Kidney (tissue), 14 donors: ENCODE results near the gene AFF3. TPM values are rescaled to one million over a fixed set of nuclear protein-coding genes. Genes with fewer than 3 reads are reported as not detected.

ENCODE experiments used
- DNase-seq, 5 donors: peaks; one replicate each; pipeline ENCODE4 v3.0.0-alpha.2; 2013 to 2020
- FAIRE-seq: peaks from 2 replicates; lab custom pipeline; 2012; peaks lifted over from hg19 to GRCh38; lab: Jason Lieb, UNC
- H3K27ac ChIP-seq, 2 donors: one replicate each; pipeline ENCODE4 v1.7.0; 2013; ENCODE audit warnings: low read depth in 2 of 2, low read length in 2 of 2, inconsistent platforms in 1 of 2
- H3K27me3 ChIP-seq: one replicate; pipeline ENCODE4 v1.7.1; 2013; ENCODE audit warnings: low read length, inconsistent platforms; ENCODE audit not compliant: control insufficient read depth, insufficient read depth
- H3K36me3 ChIP-seq, 3 donors: one replicate each; pipeline versions ENCODE4 v1.7.0 to v1.7.1; 2013; ENCODE audit warnings: low read length in 3 of 3, control low read depth in 1 of 3, inconsistent platforms in 1 of 3; ENCODE audit not compliant: insufficient read depth in 3 of 3, control insufficient read depth in 2 of 3
- H3K4me1 ChIP-seq, 3 donors: one replicate each; pipeline versions ENCODE4 v1.7.0 to v1.7.1; 2013; ENCODE audit warnings: low read length in 3 of 3, inconsistent platforms in 1 of 3, low read depth in 1 of 3; ENCODE audit not compliant: control insufficient read depth in 2 of 3, insufficient read depth in 2 of 3
- H3K4me3 ChIP-seq, 3 donors: one replicate each; pipeline versions ENCODE4 v1.7.0 to v1.8.1; 2013; ENCODE audit warnings: low read length in 3 of 3, control low read depth in 1 of 3, inconsistent platforms in 1 of 3
- H3K9ac ChIP-seq, 3 donors: one replicate each; pipeline versions ENCODE4 v1.7.0 to v1.7.1; 2013; ENCODE audit warnings: low read length in 3 of 3, control low read depth in 1 of 3, inconsistent platforms in 1 of 3
- H3K9me3 ChIP-seq, 3 donors: one replicate each; pipeline versions ENCODE4 v1.7.0 to v1.7.1; 2013; ENCODE audit warnings: low read length in 3 of 3, control low read depth in 1 of 3, inconsistent platforms in 1 of 3; ENCODE audit not compliant: control insufficient read depth in 2 of 3, insufficient read depth in 1 of 3
- CTCF ChIP-seq: IDR thresholded peaks from 3 replicates; pipeline ENCODE4 v1.5.1; 2012; ENCODE audit warnings: mild to moderate bottlenecking, moderate library complexity, borderline replicate concordance; ENCODE audit not compliant: insufficient read depth; ENCODE audit errors: extremely low read depth
- intact Hi-C: fragments of 100-400 bp; cut with DNase I; formaldehyde crosslinking; loops from one replicate; pipeline ENCODE4 v1.11.1; 2022
- polyA plus RNA-seq: library from polyadenylated mRNA; stranded (reverse); fragments of 350-450 nt; fragmentation: Illumina TruSeq; extraction: RNeasy Lipid Tissue Mini Kit (QIAGEN cat#74804); gene quantifications from one replicate; pipeline ENCODE4 v1.2.3, GENCODE V29; 2014; ENCODE audit warnings: low read depth, low replicate concordance; ENCODE audit not compliant: insufficient read depth
- total RNA-seq: library from RNA; stranded (reverse); fragmentation: NEBNext Ultra II Directional; extraction: Animal tissue kit (Norgen Biotek cat#: 25700); gene quantifications from one replicate; pipeline ENCODE4 v1.2.1, GENCODE V29; 2021
- donor health status: control.
- donor health status: control.
- donor health status: control.
- donor health status: control.
- donor health status: control.
- donor health status: DM: yes; HTN: yes; CAD: no.
- donor health status: Normal renal cell carcinoma (clear cell type).

Gene AFF3
- total and polyA plus RNA-seq, 2 donors from 2014 or later = 0.65 to 11.0 TPM

- FAIRE-seq (no peak), DNase-seq (no peak)
- TF ChIP-seq CTCF = no peak
- no peaks in the 10 kb centered on the region for H3K27me3 ChIP-seq
- no peak overlapping the region for H3K9ac ChIP-seq
- H3K4me1 ChIP-seq = no peaks in the 10 kb centered on the region
- intact Hi-C loops = no loop called here
- H3K4me3 ChIP-seq = no peak overlapping the region
- peaks cover 0 to 5% (median 0%) of the 10 kb centered on the region in 3 donors for H3K9me3 ChIP-seq
- H3K36me3 ChIP-seq = peaks cover 0 to 7% (median 0%) of the 10 kb centered on the region in 3 donors
- no peak overlapping the region for H3K27ac ChIP-seq
Observed at GRCh38 chr2:100012561-100012960, 129.8 kb downstream of the AFF3 start.

- FAIRE-seq (no peak), DNase-seq (peak in 1 of 5 donors; percentile 69)
- Histone ChIP-seq H3K4me1 (no peaks in the 10 kb centered on the region), H3K4me3 (no peak overlapping the region), H3K9ac (no peak overlapping the region), H3K27me3 (no peaks in the 10 kb centered on the region), H3K36me3 (peaks cover 0 to 2% (median 0%) of the 10 kb centered on the region in 3 donors), H3K27ac (no peak overlapping the region), H3K9me3 (peaks cover 0 to 5% (median 0%) of the 10 kb centered on the region in 3 donors)
- intact Hi-C loops = no loop called here
- no peak for TF ChIP-seq CTCF
Observed at GRCh38 chr2:100011272-100011731, 131.1 kb downstream of the AFF3 start.

- no peak for TF ChIP-seq CTCF
- Histone ChIP-seq H3K4me1 (no peaks in the 10 kb centered on the region), H3K27ac (no peak overlapping the region), H3K36me3 (no peaks in the 10 kb centered on the region), H3K9me3 (no peaks in the 10 kb centered on the region), H3K27me3 (no peaks in the 10 kb centered on the region), H3K9ac (no peak overlapping the region), H3K4me3 (no peak overlapping the region)
- intact Hi-C loops = no loop called here
- no peak for FAIRE-seq
- DNase-seq = no peak
Observed at GRCh38 chr2:100010606-100011005, 131.8 kb downstream of the AFF3 start.

GRCh38 chr2:100009743-100010142, 132.6 kb downstream of the AFF3 start:
- Histone ChIP-seq H3K27ac (no peak overlapping the region), H3K4me3 (no peak overlapping the region), H3K4me1 (no peaks in the 10 kb centered on the region), H3K9ac (no peak overlapping the region), H3K27me3 (no peaks in the 10 kb centered on the region), H3K9me3 (no peaks in the 10 kb centered on the region), H3K36me3 (no peaks in the 10 kb centered on the region)
- intact Hi-C loops = no loop called here
- DNase-seq (no peak), FAIRE-seq (no peak)
- no peak for TF ChIP-seq CTCF
